Stimulated activated CD4-positive, alpha-beta T cell treated with anti-CD3 and anti-CD28 coated beads, Interleukin-4, amount 100 ng/mL, for 24 hours (primary cell): ENCODE data around the gene SMAD7.
A peak's percentile ranks its signal among the peaks of the same experiment; 100 is the strongest.

Source experiments
- DNase-seq: peaks from one replicate; pipeline ENCODE4 v3.0.0-alpha.2; 2020

SMAD7 gene

DNA sequence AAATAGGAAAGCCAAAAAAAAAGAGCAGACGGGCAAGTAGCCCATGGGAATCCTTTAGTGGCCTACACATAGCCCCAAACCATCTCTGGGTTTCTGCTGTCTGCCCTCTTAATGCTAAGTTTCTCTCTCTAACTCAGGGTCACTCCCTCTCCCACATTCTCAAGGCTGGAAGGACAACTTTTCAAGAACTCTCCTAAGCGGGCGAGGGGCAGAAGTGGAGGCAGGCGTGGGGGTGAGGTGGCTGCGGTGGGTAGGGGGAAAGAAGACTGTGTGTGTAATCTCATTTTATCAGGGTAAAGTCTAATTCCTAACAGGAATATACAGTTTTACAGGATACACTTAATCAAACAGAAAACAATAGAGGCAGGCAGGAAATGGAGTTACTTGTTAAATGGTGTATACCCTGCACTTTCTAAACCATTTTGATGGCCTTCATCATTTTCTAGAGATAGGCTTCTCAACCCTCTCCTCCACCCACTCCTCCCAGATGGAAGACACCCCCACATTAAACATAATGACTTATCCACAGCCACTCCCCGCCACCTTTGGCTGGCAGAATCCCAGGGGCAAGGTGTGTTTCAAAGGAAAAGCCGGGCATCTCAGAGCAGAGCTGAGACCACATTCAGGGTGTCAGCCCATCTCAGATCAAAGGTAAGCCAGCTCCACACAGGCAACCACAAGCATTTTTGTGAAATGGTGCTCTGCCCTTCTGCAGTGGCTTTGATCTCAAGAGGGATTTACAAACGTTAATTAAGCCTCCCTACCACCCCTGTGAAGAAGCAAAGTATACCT, 6.8 kb downstream of the SMAD7 start:
- DNase-seq: no peak

DNA sequence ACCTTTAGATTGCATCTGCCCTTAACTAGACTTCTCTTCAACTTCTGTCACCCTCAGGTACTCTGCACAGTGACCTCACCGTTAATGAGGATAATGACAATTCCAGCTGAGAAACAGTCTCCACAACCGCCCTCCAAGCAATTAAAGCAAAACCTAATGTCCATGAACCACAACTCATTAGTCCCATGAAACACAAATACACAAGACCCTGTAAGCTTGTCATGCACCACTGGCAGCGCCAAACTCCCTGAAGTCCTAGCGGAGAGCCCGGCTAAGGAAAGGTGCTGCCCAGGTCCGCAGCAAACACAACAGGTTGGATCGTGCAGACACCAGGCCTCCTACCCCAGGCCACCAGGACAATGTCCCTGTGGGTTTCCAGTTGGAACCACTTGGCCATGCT, 7.4 kb downstream of the SMAD7 start:
- DNase-seq: no peak

DNA sequence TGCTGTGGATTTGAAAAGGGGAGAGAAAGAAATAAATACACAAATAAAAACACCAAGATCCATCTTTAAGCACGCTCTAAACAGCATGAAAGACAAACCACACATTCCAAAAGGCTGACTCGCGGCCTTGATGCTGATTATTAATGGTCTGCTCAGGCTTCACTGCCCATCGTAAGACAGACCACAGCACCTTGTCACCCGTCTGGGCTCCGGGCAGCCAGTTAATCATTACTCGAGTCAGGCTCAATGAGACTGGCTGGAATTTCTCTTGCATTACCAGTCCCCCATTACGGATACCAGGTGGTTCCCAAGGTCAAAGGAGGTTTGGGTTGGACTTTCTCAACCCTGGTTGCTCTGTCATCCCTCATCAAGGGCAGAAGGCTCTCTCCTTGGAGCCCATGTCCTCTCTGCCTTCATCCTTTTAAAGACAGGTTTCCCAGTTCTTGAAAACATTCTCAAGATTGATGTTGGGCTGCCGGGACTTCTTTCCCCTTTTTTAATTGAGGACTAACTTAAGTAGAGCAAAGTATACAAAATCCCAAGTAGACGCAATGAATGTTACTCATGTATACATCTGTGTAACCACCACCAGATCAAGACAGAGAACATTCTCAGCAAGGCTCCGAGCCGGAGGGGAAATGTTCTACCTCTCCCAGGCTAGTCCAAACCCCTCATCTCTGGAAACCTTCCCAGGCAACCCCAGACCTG, 8.1 kb downstream of the SMAD7 start:
- DNase-seq: no peak

DNA sequence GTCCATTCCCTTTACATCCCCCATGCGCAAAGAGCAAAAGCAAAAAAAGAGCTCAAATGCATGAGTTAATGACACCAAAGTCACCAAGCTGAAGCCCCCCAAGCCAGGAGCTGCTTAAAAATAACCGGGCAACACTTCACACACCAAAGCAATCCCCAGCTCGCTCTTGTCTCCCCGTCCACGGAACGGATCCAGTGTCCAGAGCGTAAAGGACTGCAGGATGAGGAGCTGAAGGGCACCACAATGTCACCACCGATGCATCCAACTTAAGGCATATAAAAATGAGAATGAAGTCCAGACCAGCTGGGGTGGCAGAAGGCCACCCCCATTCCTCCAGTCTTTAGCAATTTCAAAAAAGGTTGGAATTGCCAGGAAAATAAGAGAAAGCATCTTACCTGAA, 8.7 kb downstream of the SMAD7 start:
- DNase-seq: no peak

DNA sequence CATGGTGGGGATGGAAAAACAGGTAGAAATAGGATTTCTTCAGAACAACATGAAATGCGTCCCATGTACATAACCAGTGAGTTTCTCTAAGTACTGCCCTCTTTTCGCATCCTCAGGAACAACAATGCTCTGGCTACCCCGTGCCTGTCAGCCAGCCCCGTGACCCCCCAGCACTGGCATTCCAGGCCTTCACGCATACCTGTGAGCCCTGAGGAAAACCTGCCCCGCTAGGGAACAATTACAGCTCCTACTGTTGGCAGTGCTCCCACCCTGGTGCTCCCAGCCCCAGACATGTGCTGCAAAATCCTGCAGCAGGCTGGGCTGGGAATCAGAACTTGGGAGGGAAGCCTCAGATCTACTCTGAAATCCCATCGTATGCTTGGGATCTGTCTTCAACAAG, 9.1 kb downstream of the SMAD7 start:
- DNase-seq: no peak

DNA sequence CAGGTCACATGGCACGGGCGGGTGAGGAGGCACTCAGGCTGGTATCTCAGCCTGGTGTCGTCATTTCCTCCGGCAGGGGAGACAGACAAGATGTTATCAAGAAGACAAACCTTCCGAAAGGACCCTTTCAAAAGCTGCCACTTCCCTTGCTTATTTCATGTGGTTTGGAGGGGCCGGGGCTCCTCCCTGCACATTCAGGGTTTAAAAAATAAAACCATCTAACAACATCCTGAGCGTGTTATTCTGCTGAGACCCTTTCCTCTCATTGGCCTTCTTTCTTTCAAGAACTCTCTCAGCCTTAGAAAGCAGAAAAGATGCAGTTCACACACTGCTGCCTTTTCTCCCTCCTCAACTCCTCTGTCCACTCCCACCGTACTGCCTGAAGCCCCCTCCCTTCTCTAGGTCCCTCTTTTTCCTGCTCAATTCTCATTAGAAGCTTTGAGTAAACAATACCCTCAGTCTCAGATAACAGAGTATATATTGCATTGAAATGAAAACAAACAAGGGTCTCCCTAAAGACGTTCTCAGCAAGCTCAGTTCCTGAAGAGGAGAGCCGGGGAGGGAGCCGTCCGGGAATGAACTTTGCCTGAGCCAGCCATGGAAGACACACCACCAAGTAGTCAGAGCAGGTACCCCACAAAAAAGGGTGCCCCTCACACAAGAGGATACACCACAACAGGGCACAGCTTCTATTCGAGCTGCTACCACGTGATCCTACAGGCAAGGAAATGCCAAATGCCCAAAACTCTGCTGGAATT, 9.7 kb downstream of the SMAD7 start:
- peak; percentile 74 for DNase-seq

DNA sequence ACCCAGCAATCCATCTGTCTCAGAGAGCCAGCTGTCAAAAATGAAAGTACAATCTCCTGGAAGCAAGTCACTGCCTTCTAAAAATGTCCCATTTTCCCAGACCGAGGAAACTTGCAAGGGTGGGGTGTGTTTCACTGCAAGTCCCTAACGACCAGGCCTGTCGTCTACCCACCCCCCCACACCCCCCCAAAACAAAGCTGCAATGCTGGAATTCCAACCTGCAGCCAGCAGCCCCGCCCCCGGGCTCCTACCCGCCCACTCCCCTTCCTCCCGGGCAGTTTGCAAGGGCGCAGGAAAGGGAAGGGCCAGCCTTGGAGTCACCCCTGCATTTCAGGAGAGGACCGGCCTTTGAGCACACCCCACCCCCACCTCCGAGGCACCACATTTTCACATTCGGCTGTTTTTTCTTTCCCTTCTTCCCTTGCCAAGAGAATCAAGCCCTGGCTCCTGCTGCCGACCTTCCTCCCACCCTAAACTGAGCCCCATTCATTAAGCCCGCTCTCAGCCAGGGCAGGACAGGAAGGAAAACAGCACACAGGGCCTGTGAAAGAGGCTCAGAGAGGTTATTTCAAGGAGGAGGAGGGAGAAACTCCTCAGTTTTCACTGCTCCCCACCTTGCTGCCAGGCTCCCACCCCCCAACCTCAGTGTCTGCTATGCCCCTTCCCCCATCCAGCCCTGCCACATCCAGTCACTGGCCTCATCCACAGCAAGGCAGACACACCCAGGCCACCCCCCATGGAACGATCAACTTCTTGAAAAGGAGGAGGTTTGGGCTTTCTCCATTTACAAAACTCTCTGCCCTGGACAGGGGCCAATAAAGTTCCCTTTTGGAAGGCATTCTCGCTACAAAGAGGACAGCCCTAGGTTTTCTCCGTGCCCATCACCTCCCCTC, 11.3 kb downstream of the SMAD7 start:
- no peak for DNase-seq

DNA sequence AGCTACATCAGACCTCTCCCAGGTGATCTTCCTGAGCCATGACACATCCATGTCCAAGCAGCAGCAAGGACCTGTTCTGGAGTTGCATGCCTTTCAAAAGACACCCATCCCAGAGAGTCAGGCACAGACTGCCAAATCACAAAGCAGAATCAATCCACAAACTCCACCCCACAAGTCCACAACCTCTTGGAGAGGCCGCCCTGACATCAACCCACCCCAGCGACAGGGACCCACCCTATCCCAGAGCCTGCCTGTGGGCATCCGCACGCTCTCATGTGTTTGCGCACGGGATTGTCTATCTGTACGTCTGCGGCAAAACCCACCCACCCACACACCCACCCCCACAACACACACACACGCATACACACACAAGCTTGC, 11.9 kb downstream of the SMAD7 start:
- no peak for DNase-seq

DNA sequence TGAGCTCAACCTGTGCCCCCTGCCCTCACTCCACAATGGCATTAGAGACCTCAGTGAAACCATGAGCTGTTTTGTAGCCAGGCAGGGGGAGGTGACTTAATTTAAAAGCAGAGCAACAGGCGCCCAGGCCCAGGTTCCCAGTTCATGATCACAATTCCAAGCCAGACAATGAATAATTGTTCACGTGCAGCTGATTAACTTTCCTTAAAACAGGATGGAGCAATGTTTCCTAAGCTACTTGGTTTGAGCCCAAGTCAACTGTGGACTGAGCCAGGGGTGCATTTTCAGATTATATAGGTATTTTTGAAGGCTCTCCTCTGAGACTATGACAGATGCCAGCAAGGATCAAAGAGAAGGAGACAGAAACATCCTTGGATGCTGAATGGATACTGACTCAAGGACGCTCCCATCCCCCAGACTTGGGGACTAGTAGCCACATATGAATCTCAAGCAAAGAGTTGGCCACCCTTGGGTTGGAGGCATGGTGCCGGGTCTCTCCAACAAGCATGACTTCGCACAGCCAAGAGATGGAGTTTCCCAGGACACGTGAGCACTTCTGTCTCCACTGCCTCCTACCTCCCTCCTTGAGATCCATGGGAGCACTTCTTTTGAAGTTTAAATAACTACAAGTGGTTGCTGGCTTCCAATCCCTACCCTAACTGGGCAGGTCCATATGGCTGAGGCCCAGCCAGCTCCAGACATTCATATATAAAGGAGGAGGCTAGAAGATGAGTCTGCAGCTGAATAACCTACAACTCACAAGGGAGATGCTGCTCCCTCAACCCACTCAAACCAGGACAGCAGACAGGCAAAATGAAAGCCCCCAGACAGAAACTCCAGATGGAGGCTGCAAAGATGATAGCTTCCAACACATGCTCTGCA, 12.7 kb downstream of the SMAD7 start:
- DNase-seq: no peak

DNA sequence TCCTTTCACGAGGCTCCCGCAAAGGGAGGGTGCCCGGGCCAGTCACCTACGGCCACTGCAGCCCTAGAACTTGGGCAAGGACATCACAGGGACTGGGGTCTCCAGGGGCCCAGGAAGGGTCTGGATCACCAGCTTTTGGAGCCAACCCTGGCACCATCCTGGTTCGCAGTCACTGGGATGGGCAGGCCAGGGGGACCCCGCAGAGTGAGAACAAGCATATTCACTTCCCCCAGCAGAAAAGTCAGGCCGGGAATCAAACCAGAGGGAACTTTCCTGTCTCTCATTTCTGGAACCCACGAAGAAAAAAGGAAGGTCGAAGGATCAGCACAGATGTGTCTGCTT, 15.4 kb downstream of the SMAD7 start:
- no peak for DNase-seq

DNA sequence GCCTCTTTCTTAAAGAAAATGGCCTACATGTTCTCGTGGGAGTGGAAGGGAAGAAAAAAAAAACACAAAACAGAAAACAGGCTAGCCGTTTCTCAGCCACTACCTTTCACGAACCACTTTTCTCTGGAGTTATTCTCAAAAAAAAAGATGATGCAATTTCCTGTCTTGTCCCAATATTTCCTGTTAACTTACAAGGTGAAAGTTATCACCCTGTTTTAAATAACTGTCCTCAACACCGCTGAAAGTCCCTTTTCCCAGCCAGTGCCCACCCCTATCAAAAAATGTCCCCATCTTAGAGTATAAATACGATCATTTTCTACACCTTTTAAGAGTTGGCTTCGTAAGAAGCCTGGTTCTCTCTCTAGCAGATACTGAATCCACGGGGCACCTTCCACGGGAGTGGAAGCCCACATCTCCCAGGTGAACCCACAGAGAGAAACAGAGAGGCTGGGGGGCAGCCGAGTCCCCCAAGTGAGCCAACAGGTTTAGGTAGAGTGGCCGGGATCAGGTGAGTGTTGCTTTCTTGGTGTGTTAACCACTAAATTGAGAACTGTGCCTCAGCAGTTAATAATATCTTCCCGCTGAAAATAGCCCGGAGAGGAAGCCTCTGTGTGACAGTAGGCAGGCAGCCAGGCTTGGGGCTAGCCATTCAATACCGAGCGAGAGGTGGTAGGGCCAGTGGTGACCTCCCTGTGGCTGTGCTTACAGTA, 15.9 kb downstream of the SMAD7 start:
- DNase-seq: no peak

DNA sequence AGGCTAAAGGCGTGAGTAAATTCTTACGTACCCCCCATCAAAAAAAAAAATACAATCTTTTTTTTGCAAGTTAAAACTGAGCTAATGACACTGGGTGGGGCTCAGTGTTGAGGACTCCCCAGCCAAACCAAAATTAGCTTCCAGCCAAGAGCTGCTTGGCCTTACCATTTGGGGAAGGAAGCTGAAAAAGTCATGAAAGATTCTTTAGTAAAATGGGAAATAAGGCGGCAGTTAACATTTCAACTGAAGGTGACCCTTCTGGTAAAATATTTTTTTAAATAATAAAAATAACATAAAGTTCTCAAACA, 16.4 kb downstream of the SMAD7 start:
- DNase-seq: no peak

DNA sequence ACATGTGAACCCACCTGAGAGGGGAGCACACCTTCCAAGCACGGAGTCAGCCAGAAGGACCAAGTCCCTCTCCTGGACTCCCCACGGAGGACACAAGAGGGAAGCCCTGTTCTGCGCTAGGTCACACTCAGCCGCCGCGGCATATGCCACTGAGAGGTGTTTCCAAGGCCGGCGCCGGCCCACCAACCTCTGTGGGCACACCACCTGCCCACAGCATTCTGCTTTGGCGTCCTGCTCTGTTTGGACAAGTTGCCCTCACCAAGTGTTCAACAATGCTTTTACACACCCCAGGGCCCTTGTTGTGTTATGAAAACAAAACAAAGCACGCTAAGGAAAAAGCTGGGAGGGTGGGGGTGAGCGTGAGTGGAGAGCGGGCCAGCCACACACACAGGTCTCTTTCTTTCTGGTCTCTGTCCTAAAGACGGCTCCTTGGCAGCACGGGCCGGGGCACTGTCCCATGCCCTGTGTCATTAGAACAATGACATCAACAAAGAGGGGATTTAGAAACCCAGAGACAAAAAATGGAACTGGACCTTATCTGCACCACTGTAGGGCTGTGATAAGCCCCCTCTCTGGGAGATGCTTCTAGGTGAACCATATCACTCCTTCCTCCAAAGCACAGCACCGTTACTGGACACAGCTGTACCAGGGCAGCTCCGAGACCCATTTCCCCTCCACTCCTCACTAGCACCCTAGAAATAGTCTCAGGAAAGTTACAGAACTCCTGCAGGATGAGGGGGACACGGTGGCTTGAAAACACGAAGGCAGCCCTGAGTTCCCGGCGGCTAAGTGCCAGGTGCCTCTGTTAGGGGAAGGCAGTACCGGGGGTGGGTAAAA, 17.0 kb downstream of the SMAD7 start:
- no peak for DNase-seq

DNA sequence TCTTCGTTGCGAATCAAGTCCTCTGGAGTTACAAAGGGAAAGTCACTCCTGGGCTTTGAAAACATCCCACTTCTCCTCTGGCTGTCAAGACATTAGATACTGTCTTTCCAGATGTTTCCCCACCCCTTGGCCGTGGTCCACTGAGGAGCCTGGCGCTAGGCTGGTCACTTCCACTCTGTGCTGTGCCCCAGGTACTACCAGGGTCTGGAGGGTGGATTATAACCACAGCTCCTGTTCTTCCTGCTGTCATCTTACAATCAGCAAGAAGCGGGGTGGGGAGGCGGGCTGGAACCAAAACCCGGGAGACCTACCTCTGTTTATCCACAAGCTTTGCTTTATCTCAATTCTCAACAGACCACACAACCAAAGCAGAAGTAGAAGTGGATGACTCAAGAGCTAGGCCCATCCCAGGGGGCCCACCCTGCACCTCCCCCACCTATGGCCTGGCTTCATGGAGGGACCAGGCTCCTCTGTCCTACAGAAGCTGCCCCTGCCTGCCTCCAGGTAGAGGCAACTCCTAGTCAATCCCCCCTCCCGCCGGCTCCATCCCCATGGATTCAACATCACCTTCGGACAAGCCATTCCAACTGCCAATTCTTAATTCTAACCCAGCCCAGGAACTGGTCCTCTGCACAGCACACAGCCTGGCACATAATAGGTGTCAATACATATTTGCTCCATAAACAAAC, 17.8 kb downstream of the SMAD7 start:
- no peak for DNase-seq

DNA sequence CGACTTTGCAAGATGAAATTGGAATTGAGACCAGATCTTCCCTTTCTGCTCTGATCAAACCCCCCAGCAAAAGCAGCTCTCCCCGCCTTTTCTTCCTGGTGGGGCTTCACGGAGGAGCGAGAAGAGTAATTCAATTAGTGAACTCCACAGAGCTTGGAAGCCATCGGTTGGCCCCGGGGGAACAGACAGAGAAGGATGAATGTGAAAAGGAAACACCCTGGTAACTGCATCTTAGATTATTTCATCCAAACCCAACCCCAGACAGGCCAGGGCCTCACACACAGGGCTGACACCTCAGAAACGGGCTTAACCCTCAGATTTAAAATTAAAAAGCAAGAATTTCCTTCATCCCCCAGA, 18.3 kb downstream of the SMAD7 start:
- no peak for DNase-seq

DNA sequence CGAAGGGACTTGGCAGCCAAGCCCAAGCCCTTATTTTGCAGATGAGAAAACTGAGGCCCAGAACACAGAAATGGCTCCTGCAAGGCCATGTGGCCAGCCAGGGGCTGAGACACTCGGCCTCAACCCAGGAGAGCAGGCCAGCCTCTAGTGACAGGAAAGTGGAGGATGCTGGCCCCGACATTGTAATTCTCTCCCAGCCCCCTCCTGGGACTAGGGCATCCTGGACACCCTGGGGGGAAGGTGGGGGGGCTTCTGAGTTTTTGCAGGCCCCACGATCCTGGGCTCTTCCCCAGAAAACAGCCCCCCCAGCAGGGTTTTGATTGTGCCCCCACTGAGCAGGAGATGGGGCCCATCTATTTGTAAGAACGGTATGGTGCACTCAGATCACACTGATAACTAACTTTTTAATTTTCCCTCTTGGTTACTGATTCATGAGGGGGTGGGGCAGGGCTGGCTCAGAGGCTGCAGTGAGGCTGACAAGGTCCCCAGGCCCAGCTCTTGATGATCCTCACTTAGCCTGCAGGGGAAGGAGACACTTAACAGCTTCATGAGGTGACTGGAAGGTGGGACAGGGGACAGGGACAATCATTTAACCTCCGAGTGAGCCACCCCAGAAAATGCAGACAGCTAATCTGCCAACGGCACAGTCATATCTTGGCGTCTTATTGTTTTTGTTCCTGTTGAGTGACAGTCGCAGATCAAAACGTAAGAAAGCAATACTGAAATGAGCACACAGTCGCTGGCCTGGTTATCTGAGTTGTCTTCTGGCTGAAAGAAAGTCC, 18.9 kb downstream of the SMAD7 start:
- peak; percentile 64 for DNase-seq

DNA sequence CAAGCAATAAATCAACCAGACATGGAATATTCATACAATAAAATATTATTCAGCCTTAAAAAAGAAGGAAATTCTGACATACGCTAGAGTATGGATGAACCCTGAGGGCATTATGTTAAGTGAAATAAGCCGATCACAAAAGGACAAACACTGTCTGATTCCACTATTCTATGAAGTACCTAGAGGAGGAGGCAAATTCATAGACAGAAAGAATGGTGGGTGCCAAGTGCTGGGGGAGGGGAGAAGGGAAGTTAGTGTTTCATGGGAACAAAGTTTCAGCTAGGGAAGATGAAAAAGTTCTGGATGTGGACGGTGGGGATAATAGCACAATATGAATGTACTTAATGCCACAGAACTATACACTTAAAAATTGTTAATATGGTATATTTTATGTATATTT, 19.8 kb downstream of the SMAD7 start:
- DNase-seq: no peak

DNA sequence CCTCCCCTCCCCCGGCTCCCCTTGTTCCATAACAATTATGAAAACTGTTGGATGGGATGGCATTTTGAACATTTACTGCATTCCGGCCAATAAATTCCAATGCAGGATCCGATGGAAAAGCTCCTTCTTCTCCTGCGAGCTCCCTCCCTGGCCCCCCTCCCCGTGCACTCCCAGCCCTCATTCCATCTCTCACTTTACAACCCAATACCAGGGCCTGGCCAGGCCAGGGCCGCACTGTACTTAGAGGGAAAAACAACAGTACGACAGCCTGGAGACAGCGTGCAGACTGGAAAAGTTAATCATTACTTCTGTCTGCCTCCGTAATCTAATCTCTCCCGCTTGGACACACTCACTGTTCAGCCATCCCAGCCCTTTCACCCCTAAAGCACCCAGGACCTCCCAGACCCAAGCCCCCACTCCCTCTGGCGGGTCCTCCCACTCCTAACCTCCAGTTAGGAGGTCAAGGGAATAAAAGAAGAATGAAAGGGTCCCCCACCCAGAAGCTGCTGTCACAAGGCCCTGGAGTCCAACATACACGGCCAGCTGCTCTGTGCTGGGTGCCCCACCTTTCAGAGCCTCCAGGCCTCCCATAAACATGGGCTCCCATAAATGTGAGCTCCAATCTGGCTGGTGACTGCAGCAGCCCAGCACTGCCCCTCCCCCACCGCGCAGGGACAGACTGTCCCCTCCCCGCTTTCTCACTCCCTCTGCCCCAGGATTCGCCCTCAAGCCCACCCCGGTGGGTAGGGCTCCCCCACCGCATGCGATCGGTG, 20.6 kb downstream of the SMAD7 start:
- no peak for DNase-seq
